Kasumi-1 (cell line): ENCODE measurements around the gene CHRNB1.
A peak's percentile ranks its signal among the peaks of the same experiment; 100 is the strongest.
"Not testable (repeated sequence)": the region's sequence is repeated elsewhere in the genome, so short reads cannot be mapped to it uniquely, and the experiment has no call there.

Source experiments
- DNase-seq, 2 experiments: peaks; one replicate each; lab custom pipeline; 2025; lab: John Stamatoyannopoulos, UW

CHRNB1 gene

GRCh38 chr17:7467498-7467897 lies 22.6 kb downstream of the CHRNB1 start:
- no peak for DNase-seq

- DNase-seq = no peak
These were observed 23.4 kb downstream of the CHRNB1 start for GRCh38 chr17:7468290-7468689.

- DNase-seq = no peak
These were observed 24.0 kb downstream of the CHRNB1 start for GRCh38 chr17:7468804-7469389.

- not testable (repeated sequence) for DNase-seq
These were observed 25.0 kb downstream of the CHRNB1 start for GRCh38 chr17:7469843-7470242.

GRCh38 chr17:7470457-7470973 lies 25.7 kb downstream of the CHRNB1 start:
- DNase-seq = not testable (repeated sequence)

GRCh38 chr17:7471729-7472128 lies 26.9 kb downstream of the CHRNB1 start:
- no peak for DNase-seq

GRCh38 chr17:7474767-7475166 lies 29.9 kb downstream of the CHRNB1 start:
- DNase-seq = not testable (repeated sequence)

- DNase-seq = no peak
These were observed 31.0 kb downstream of the CHRNB1 start for GRCh38 chr17:7475764-7476422.

- no peak for DNase-seq
These were observed 31.6 kb downstream of the CHRNB1 start for GRCh38 chr17:7476494-7476893.

- no peak for DNase-seq
These were observed 32.1 kb downstream of the CHRNB1 start for GRCh38 chr17:7476951-7477350.

- DNase-seq = no peak
These were observed 32.8 kb downstream of the CHRNB1 start for GRCh38 chr17:7477392-7478275.

GRCh38 chr17:7478276-7479212 lies 33.7 kb downstream of the CHRNB1 start:
- DNase-seq = no peak

GRCh38 chr17:7479213-7480088 lies 34.6 kb downstream of the CHRNB1 start, which contains the start of gene ZBTB4:
TSS of gene ZBTB4 (minus strand) at chr17:7479631. CDS start at chr17:7466801, 12,830 bp downstream.
- no peak for DNase-seq

GRCh38 chr17:7480089-7480384 lies 35.2 kb downstream of the CHRNB1 start:
- DNase-seq = no peak

GRCh38 chr17:7481275-7481674 lies 36.4 kb downstream of the CHRNB1 start, which contains the start of gene SLC35G6:
TSS of gene SLC35G6 (plus strand) at chr17:7481446. CDS start at chr17:7481517, 71 bp downstream.
- not testable (repeated sequence) for DNase-seq

GRCh38 chr17:7481842-7482741 lies 37.2 kb downstream of the CHRNB1 start:
- not testable (repeated sequence) for DNase-seq

- DNase-seq = not testable (repeated sequence)
These were observed 37.9 kb downstream of the CHRNB1 start for GRCh38 chr17:7482742-7483088.

GRCh38 chr17:7483255-7484066 lies 38.6 kb downstream of the CHRNB1 start:
- DNase-seq = peak; percentile 67 to 75
